Activated T-cell treated with anti-CD3 and anti-CD28 coated beads, Interleukin-2, amount 50 U/mL, for 72 hours (primary cell): Measurements from ENCODE around the gene KRTAP10-9. TPM values are rescaled to one million over a fixed set of nuclear protein-coding genes. Genes with fewer than 3 reads are reported as not detected.

Source experiments
- ATAC-seq, 2 donors: fragments of 150-1000 bp; cut with Tn5 transposase; replicated peaks in 1 of 2; 2 replicates each; pipeline ENCODE4 v1.10.0; 2021; ENCODE audit warnings: moderate library complexity in 2 of 2, mild to moderate bottlenecking in 1 of 2
- DNase-seq, 2 donors: peaks; one replicate each; pipeline ENCODE4 v3.0.0; 2021 to 2022; ENCODE audit warnings: mixed read lengths in 1 of 2
- H3K27ac Mint-ChIP-seq: one replicate; pipeline ENCODE4 v1.8.0; 2022; ENCODE audit warnings: mild to moderate bottlenecking, moderate library complexity, mixed read lengths
- H3K27me3 Mint-ChIP-seq: one replicate; pipeline ENCODE4 v1.8.0; 2022; ENCODE audit warnings: low read depth, mixed read lengths
- H3K36me3 Mint-ChIP-seq, 2 donors: one replicate each; pipeline ENCODE4 v1.8.0; 2022; ENCODE audit warnings: mixed read lengths in 2 of 2, mild to moderate bottlenecking in 1 of 2; ENCODE audit not compliant: insufficient read depth in 2 of 2
- H3K4me1 Mint-ChIP-seq: one replicate; pipeline ENCODE4 v1.8.0; 2022; ENCODE audit warnings: low read depth, mixed read lengths
- H3K4me3 Mint-ChIP-seq, 2 donors: one replicate each; pipeline ENCODE4 v1.8.0; 2022; ENCODE audit warnings: mild to moderate bottlenecking in 2 of 2, mixed read lengths in 2 of 2, moderate library complexity in 2 of 2
- H3K9me3 Mint-ChIP-seq, 2 donors: one replicate each; pipeline ENCODE4 v1.8.0; 2022; ENCODE audit warnings: mixed read lengths in 2 of 2
- total RNA-seq, 2 donors: library from RNA; stranded (reverse); gene quantifications; one replicate each; pipeline ENCODE4 v1.2.3, GENCODE V29; 2022

KRTAP10-9 gene
- total RNA-seq, 2 donors from 2014 or later, result not detected

DNA sequence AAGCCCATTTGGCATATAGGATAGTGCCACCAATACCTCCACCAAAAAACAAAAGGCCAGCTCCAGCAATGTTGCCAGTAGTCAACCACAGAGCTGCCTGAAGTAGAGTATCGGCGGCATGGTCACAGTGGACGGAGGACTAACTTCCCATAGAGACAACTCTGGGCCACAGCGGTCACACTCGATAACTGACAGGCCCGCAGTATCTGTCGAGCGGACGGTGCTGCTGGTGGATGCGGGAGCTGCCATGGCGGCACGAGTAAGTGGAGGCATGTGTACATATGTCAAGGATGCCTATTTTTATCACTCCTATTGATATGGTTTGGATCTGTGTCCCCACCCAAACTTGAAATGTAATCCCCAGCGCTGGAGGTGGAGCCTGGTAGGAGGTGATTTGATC lies 51.0 kb downstream of the KRTAP10-9 start:
- H3K4me1 Mint-ChIP-seq, result no peaks in the 10 kb centered on the region
- no peak for DNase-seq
- no peaks in the 10 kb centered on the region for H3K27me3 Mint-ChIP-seq
- peaks cover 1 to 3% of the 10 kb centered on the region in 2 donors for H3K9me3 Mint-ChIP-seq
- H3K4me3 Mint-ChIP-seq, result no peak overlapping the region
- no peak for ATAC-seq
- H3K27ac Mint-ChIP-seq, result no peak overlapping the region
- peaks cover 1 to 4% of the 10 kb centered on the region in 2 donors for H3K36me3 Mint-ChIP-seq

Other genes with a start within 250 kb of the KRTAP10-9 start
- gene LRRC3, start 171.6 kb upstream of the KRTAP10-9 start, total RNA-seq, result 1 to 10 TPM; 2.8 to 3.8 TPM
- not detected for gene KRTAP10-1, start 86.9 kb upstream of the KRTAP10-9 start, total RNA-seq
- gene KRTAP10-2, start 75.6 kb upstream of the KRTAP10-9 start, total RNA-seq, result not detected
- gene KRTAP10-3, start 68.3 kb upstream of the KRTAP10-9 start, total RNA-seq, result not detected
- not detected for gene KRTAP10-4, start 53.4 kb upstream of the KRTAP10-9 start, total RNA-seq
- not detected for gene KRTAP10-5, start 46.5 kb upstream of the KRTAP10-9 start, total RNA-seq
- not detected for gene KRTAP10-6, start 34.6 kb upstream of the KRTAP10-9 start, total RNA-seq
- gene KRTAP10-7, start 26.5 kb upstream of the KRTAP10-9 start, total RNA-seq, result not detected
- not detected for gene KRTAP10-8, start 15.0 kb upstream of the KRTAP10-9 start, total RNA-seq
- gene KRTAP10-10, start 10.3 kb downstream of the KRTAP10-9 start, total RNA-seq, result not detected
- not detected for gene KRTAP10-11, start 19.3 kb downstream of the KRTAP10-9 start, total RNA-seq
- not detected for gene KRTAP12-4, start 27.6 kb downstream of the KRTAP10-9 start, total RNA-seq
- gene KRTAP12-3, start 30.8 kb downstream of the KRTAP10-9 start, total RNA-seq, result not detected
- not detected for gene KRTAP12-2, start 39.8 kb downstream of the KRTAP10-9 start, total RNA-seq
- gene KRTAP12-1, start 55.1 kb downstream of the KRTAP10-9 start, total RNA-seq, result not detected
- gene KRTAP10-12, start 70.1 kb downstream of the KRTAP10-9 start, total RNA-seq, result not detected
- not detected for gene TSPEAR, start 84.5 kb downstream of the KRTAP10-9 start, total RNA-seq
- gene UBE2G2, start 174.7 kb downstream of the KRTAP10-9 start, total RNA-seq, result 10 to 100 TPM; 85.2 to 95.6 TPM
- gene SUMO3, start 191.0 kb downstream of the KRTAP10-9 start, total RNA-seq, result 10 to 100 TPM; 60.1 to 67.8 TPM
- 10 to 100 TPM; 63.9 to 70.5 TPM for gene PTTG1IP, start 246.6 kb downstream of the KRTAP10-9 start, total RNA-seq